Measurements from ENCODE around the gene TTC7B. TPM values are rescaled to one million over a fixed set of nuclear protein-coding genes. Genes with fewer than 3 reads are reported as not detected.

Gene TTC7B
- total and polyA plus RNA-seq, 2 donors (not counting 3 experiments of a cell fraction or from before 2014, with no cell fraction given), result 46.8 to 76.5 TPM

DNA sequence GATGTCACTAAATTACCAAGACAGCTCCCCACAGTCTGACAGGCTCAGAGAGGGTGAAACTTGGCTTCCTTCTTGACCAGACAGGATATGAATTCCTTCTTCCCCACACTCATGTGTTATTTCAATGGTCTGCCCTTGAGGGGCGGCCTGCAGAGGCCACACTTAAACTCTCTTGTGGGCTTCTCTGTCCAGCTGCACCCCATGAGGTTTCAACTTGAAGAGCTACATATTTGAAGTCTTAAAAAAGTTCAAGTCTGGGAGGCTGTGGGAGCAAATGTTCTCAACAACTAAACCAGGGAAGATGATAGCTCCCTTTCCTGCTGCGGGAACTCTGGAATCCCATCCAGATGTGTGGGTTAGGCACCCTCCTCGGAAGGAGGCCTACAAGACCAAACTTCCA lies 98.3 kb downstream of the TTC7B start:
- no peaks in the 10 kb centered on the region for H3K27me3 ChIP-seq (ENCODE audit: control insufficient read depth in 2 of 2, insufficient read depth in 2 of 2, low read length in 2 of 2)
- H2AFZ ChIP-seq (ENCODE audit: low read depth, low read length), result no peak overlapping the region
- H3K9me1 ChIP-seq (replicated peaks; ENCODE audit: control insufficient read depth, extremely low read depth, insufficient read depth, low read length), result no peaks in the 10 kb centered on the region
- H3K9me3 ChIP-seq (replicated peaks; ENCODE audit: control insufficient read depth, insufficient read depth, low read length), result no peaks in the 10 kb centered on the region
- H3K9ac ChIP-seq (replicated peaks; ENCODE audit: extremely low read depth, insufficient read depth, low read length), result no peak overlapping the region
- no peak overlapping the region for H3K4me2 ChIP-seq (ENCODE audit: insufficient read depth, low read length)
- BruUV-seq (replicated peaks), result no TSS peak
- no peaks in the 10 kb centered on the region for H3K36me3 ChIP-seq (ENCODE audit: control insufficient read depth in 2 of 2, extremely low read depth in 1 of 2, insufficient read depth in 2 of 2, low read length in 2 of 2)
- H3K79me2 ChIP-seq (ENCODE audit: control insufficient read depth, insufficient read depth, low read length), result no peaks in the 10 kb centered on the region
- H3K4me1 ChIP-seq (ENCODE audit: control insufficient read depth, extremely low read depth, insufficient read depth, low read length), result no peaks in the 10 kb centered on the region
- FAIRE-seq, result no peak
- no peak overlapping the region for H3K27ac ChIP-seq (ENCODE audit: insufficient read depth, low read depth, low read length)
- CTCF ChIA-PET, result interaction anchor here (1.3 kb wide), 1 partner anchor 13 kb away, joined by 3 read pairs; no protein-coding TSS in a partner anchor
- H4K20me1 ChIP-seq (replicated peaks; ENCODE audit: control insufficient read depth, extremely low read depth, insufficient read depth, low read length), result no peaks in the 10 kb centered on the region
- no peak for TF ChIP-seq JUN (IDR thresholded peaks at IDR 0.05; ENCODE audit: borderline replicate concordance, insufficient read depth, insufficient read length, low read depth)
- TF ChIP-seq GATA2 (IDR thresholded peaks at IDR 0.05; ENCODE audit: insufficient read depth, insufficient read length, low read depth, low read length), result no peak
- no peak for TF ChIP-seq FOS (IDR thresholded peaks at IDR 0.05; ENCODE audit: borderline replicate concordance, insufficient read depth, low read length)
- no peak for TF ChIP-seq MYC (IDR thresholded peaks at IDR 0.05; ENCODE audit: low read depth, low read length)
- no peak for TF ChIP-seq EZH2 (IDR thresholded peaks at IDR 0.05; ENCODE audit: borderline replicate concordance, low read depth, low read length, severe bottlenecking)
- TF ChIP-seq POLR2A (IDR thresholded peaks at IDR 0.05; ENCODE audit: low read depth, low read length), result no peak
- TF ChIP-seq, protein P1, sequence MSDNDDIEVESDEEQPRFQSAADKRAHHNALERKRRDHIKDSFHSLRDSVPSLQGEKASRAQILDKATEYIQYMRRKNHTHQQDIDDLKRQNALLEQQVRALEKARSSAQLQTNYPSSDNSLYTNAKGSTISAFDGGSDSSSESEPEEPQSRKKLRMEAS (IDR thresholded peaks at IDR 0.05; ENCODE audit: insufficient read depth, insufficient read length), result no peak
- TF ChIP-seq POLR2AphosphoS5 (IDR thresholded peaks at IDR 0.05; ENCODE audit: insufficient read depth, low read depth, low read length), result no peak
- TF ChIP-seq, protein P2, sequence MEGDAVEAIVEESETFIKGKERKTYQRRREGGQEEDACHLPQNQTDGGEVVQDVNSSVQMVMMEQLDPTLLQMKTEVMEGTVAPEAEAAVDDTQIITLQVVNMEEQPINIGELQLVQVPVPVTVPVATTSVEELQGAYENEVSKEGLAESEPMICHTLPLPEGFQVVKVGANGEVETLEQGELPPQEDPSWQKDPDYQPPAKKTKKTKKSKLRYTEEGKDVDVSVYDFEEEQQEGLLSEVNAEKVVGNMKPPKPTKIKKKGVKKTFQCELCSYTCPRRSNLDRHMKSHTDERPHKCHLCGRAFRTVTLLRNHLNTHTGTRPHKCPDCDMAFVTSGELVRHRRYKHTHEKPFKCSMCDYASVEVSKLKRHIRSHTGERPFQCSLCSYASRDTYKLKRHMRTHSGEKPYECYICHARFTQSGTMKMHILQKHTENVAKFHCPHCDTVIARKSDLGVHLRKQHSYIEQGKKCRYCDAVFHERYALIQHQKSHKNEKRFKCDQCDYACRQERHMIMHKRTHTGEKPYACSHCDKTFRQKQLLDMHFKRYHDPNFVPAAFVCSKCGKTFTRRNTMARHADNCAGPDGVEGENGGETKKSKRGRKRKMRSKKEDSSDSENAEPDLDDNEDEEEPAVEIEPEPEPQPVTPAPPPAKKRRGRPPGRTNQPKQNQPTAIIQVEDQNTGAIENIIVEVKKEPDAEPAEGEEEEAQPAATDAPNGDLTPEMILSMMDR (IDR thresholded peaks at IDR 0.05; ENCODE audit: extremely low read depth in 1 of 2, insufficient read depth in 1 of 2, low read depth in 1 of 2, low read length in 2 of 2), result no peak
- intact Hi-C loops (cut with micrococcal nuclease) (no loop called here), dilution Hi-C loops (cut with MboI; ENCODE audit: extremely low pct_ligation_motif_present, low sequenced_read_pairs) (no loop called here)
- POLR2A ChIA-PET, result no interaction called here
- DNase-seq (ENCODE audit: low read depth, low spot score), result no peak
- H3K4me3 ChIP-seq (replicated peaks in 1 of 3; ENCODE audit: insufficient read depth in 1 of 3, low read depth in 1 of 3, low read length in 3 of 3), result no peak overlapping the region

Measured in endothelial cell of umbilical vein (primary cell).